Ishikawa (cell line): ENCODE results near the gene MAN2B2.
A peak's percentile ranks its signal among the peaks of the same experiment; 100 is the strongest.

Source experiments
- CEBPB ChIP-seq: IDR thresholded peaks from 2 replicates; pipeline ENCODE4 v1.6.1; 2012
- CREB1 ChIP-seq: IDR thresholded peaks from 2 replicates; pipeline ENCODE4 v1.6.1; 2012; ENCODE audit warnings: low read depth
- EGR1 ChIP-seq: IDR thresholded peaks from 2 replicates; pipeline ENCODE4 v1.6.1; 2012
- EP300 ChIP-seq: IDR thresholded peaks from 2 replicates; pipeline ENCODE4 v1.6.1; 2012; ENCODE audit warnings: borderline replicate concordance
- FOXM1 ChIP-seq: IDR thresholded peaks from 2 replicates; pipeline ENCODE4 v1.6.1; 2012; ENCODE audit warnings: low read depth, borderline replicate concordance
- MAX ChIP-seq: IDR thresholded peaks from 2 replicates; pipeline ENCODE4 v1.6.1; 2012
- NFIC ChIP-seq: IDR thresholded peaks from 2 replicates; pipeline ENCODE4 v1.6.1; 2012
- RAD21 ChIP-seq: IDR thresholded peaks from 2 replicates; pipeline ENCODE4 v1.6.1; 2012; ENCODE audit warnings: low read depth
- REST ChIP-seq: IDR thresholded peaks from 2 replicates; pipeline ENCODE4 v1.6.1; 2012; ENCODE audit warnings: low read depth, mild to moderate bottlenecking
- TAF1 ChIP-seq: IDR thresholded peaks from 2 replicates; pipeline ENCODE4 v1.6.1; 2012; ENCODE audit warnings: low read depth, mild to moderate bottlenecking
- TCF12 ChIP-seq: IDR thresholded peaks from 2 replicates; pipeline ENCODE4 v1.6.1; 2012; ENCODE audit warnings: low read depth
- TEAD4 ChIP-seq: IDR thresholded peaks from 2 replicates; pipeline ENCODE4 v1.6.1; 2012
- USF1 ChIP-seq: IDR thresholded peaks from 2 replicates; pipeline ENCODE4 v1.6.1; 2012
- YY1 ChIP-seq: IDR thresholded peaks from 2 replicates; pipeline ENCODE4 v1.6.1; 2012; ENCODE audit warnings: low read depth
- ZBTB7A ChIP-seq: IDR thresholded peaks from 2 replicates; pipeline ENCODE4 v1.6.1; 2012; ENCODE audit warnings: low read depth

The MAN2B2 gene

GRCh38 chr4:6594826-6595355 is 19.9 kb downstream of the MAN2B2 start:
- TF ChIP-seq EP300 (no peak), TEAD4 (no peak), NFIC (no peak), CEBPB (no peak)

GRCh38 chr4:6595897-6596537 is 21.0 kb downstream of the MAN2B2 start:
- TF ChIP-seq MAX (no peak), USF1 (peak; percentile 64)

- no peak for TF ChIP-seq YY1
- no peak for TF ChIP-seq CREB1
- TF ChIP-seq TEAD4: no peak
- TF ChIP-seq MAX: no peak
- TF ChIP-seq ZBTB7A: no peak
- TF ChIP-seq REST: no peak
- no peak for TF ChIP-seq RAD21
- TF ChIP-seq EP300: no peak
- TF ChIP-seq TAF1: no peak
- no peak for TF ChIP-seq FOXM1
- no peak for TF ChIP-seq USF1
Measured at GRCh38 chr4:6596948-6597347, 22.0 kb downstream of the MAN2B2 start.

- no peak for TF ChIP-seq CREB1
- no peak for TF ChIP-seq ZBTB7A
Measured at GRCh38 chr4:6598127-6598526, 23.1 kb downstream of the MAN2B2 start.

- TF ChIP-seq FOXM1 (no peak), NFIC (no peak), ZBTB7A (no peak), USF1 (no peak), TEAD4 (no peak)
Measured at GRCh38 chr4:6598641-6599040, 23.7 kb downstream of the MAN2B2 start.

- TF ChIP-seq TCF12: no peak
- TF ChIP-seq FOXM1: no peak
- TF ChIP-seq RAD21: no peak
- TF ChIP-seq CREB1: no peak
- TF ChIP-seq TEAD4: no peak
Measured at GRCh38 chr4:6601661-6602250, 26.8 kb downstream of the MAN2B2 start.

- TF ChIP-seq CREB1: no peak
- TF ChIP-seq CEBPB: no peak
- TF ChIP-seq TAF1: no peak
Measured at GRCh38 chr4:6602289-6602688, 27.3 kb downstream of the MAN2B2 start.

- TF ChIP-seq MAX (no peak), EP300 (no peak), RAD21 (no peak), NFIC (no peak), TCF12 (no peak), ZBTB7A (no peak), YY1 (no peak), FOXM1 (no peak), EGR1 (no peak)
Measured at GRCh38 chr4:6603128-6603527, 28.1 kb downstream of the MAN2B2 start.
